ENCODE measurements around the gene WDR48. TPM values are rescaled to one million over a fixed set of nuclear protein-coding genes. Genes with fewer than 3 reads are reported as not detected.
A peak's percentile ranks its signal among the peaks of the same experiment; 100 is the strongest.
"Not testable (repeated sequence)": the region's sequence is repeated elsewhere in the genome, so short reads cannot be mapped to it uniquely, and the experiment has no call there.

The WDR48 gene
- 37.3 TPM for polyA plus RNA-seq (ENCODE audit: insufficient read length)

- peak; percentile 96 for DNase-seq
Measured at GRCh38 chr3:39051649-39052561, at the start of gene WDR48, which contains the start of gene SCN11A. WDR48 (plus strand) TSS chr3:39052016; CDS start chr3:39052026, 10 bp downstream. SCN11A (minus strand) TSS chr3:39051944; CDS start chr3:38950362, 101,582 bp downstream.

- no peak for DNase-seq
Measured at GRCh38 chr3:39005295-39005694, 46.5 kb upstream of the WDR48 start.

GRCh38 chr3:39011191-39011736 is 40.6 kb upstream of the WDR48 start:
- no peak for DNase-seq

- no peak for DNase-seq
Measured at GRCh38 chr3:39013289-39013688, 38.5 kb upstream of the WDR48 start.

- DNase-seq: no peak
Measured at GRCh38 chr3:39013921-39014509, 37.8 kb upstream of the WDR48 start.

- DNase-seq: no peak
Measured at GRCh38 chr3:39015418-39015817, 36.4 kb upstream of the WDR48 start.

- no peak for DNase-seq
Measured at GRCh38 chr3:39019299-39019698, 32.5 kb upstream of the WDR48 start.

GRCh38 chr3:39021029-39021428 is 30.8 kb upstream of the WDR48 start:
- no peak for DNase-seq

- no peak for DNase-seq
Measured at GRCh38 chr3:39021465-39022285, 30.1 kb upstream of the WDR48 start.

- DNase-seq: no peak
Measured at GRCh38 chr3:39022286-39022630, 29.6 kb upstream of the WDR48 start.

- no peak for DNase-seq
Measured at GRCh38 chr3:39024497-39024896, 27.3 kb upstream of the WDR48 start.

GRCh38 chr3:39025222-39025970 is 26.4 kb upstream of the WDR48 start:
- DNase-seq: no peak

- DNase-seq: no peak
Measured at GRCh38 chr3:39028546-39028945, 23.3 kb upstream of the WDR48 start.

- DNase-seq: no peak
Measured at GRCh38 chr3:39029556-39029955, 22.3 kb upstream of the WDR48 start.

GRCh38 chr3:39038165-39038564 is 13.7 kb upstream of the WDR48 start:
- DNase-seq: no peak

- no peak for DNase-seq
Measured at GRCh38 chr3:39050029-39050428, 1.8 kb upstream of the WDR48 start.

GRCh38 chr3:39052583-39052982 is 767 bp downstream of the WDR48 start:
- DNase-seq: no peak

- DNase-seq: no peak
Measured at GRCh38 chr3:39053696-39054095, 1.9 kb downstream of the WDR48 start.

GRCh38 chr3:39056151-39056550 is 4.3 kb downstream of the WDR48 start:
- no peak for DNase-seq

- not testable (repeated sequence) for DNase-seq
Measured at GRCh38 chr3:39061228-39061627, 9.4 kb downstream of the WDR48 start.

- DNase-seq: no peak
Measured at GRCh38 chr3:39062180-39062579, 10.4 kb downstream of the WDR48 start.

GRCh38 chr3:39063143-39063542 is 11.3 kb downstream of the WDR48 start:
- DNase-seq: no peak

Data from hindlimb muscle (tissue), 1 donor.